Smooth muscle cell (in vitro differentiated cells): Measurements from ENCODE around the gene ALK. TPM values are rescaled to one million over a fixed set of nuclear protein-coding genes. Genes with fewer than 3 reads are reported as not detected.

Experiments used
- DNase-seq: peaks from one replicate; lab custom pipeline; 2025; ENCODE audit not compliant: unreplicated experiment; lab: John Stamatoyannopoulos, UW
- H2AFZ ChIP-seq: fragments of 200-600 bp; sonication (generic); 2 replicates; pipeline ENCODE4 v1.6.0; 2016; ENCODE audit warnings: antibody characterized with exemption, low read depth, mild to moderate bottlenecking
- H3F3A ChIP-seq: fragments of 200-600 bp; sonication (generic); 2 replicates; pipeline ENCODE4 v1.6.0; 2017; ENCODE audit warnings: antibody characterized with exemption, low read depth
- H3K27ac ChIP-seq: fragments of 200-600 bp; sonication (generic); 2 replicates; pipeline ENCODE4 v1.5.1; 2016; ENCODE audit warnings: low read depth, mild to moderate bottlenecking
- H3K27me3 ChIP-seq: fragments of 200-600 bp; sonication (generic); 2 replicates; pipeline ENCODE4 v1.6.1; 2016; ENCODE audit warnings: low read depth, mild to moderate bottlenecking
- H3K36me3 ChIP-seq: fragments of 200-600 bp; sonication (generic); 2 replicates; pipeline ENCODE4 v1.5.1; 2016; ENCODE audit warnings: low read depth
- H3K4me1 ChIP-seq: fragments of 200-600 bp; sonication (generic); 2 replicates; pipeline ENCODE4 v1.5.1; 2016; ENCODE audit warnings: low read depth
- H3K4me2 ChIP-seq: fragments of 200-600 bp; sonication (generic); 2 replicates; pipeline ENCODE4 v1.6.0; 2016; ENCODE audit warnings: mild to moderate bottlenecking
- H3K4me3 ChIP-seq: fragments of 200-600 bp; sonication (generic); 2 replicates; pipeline ENCODE4 v1.5.1; 2016; ENCODE audit warnings: mild to moderate bottlenecking
- H3K79me2 ChIP-seq: fragments of 200-600 bp; sonication (generic); 2 replicates; pipeline ENCODE4 v1.6.0; 2016; ENCODE audit warnings: low read depth, mild to moderate bottlenecking
- H3K9ac ChIP-seq: fragments of 200-600 bp; sonication (generic); 2 replicates; pipeline ENCODE4 v1.6.0; 2016; ENCODE audit warnings: low read depth
- H3K9me3 ChIP-seq: fragments of 200-600 bp; sonication (generic); replicated peaks from 2 replicates; pipeline ENCODE4 v1.5.1; 2016; ENCODE audit warnings: low read depth
- H4K20me1 ChIP-seq: fragments of 200-600 bp; sonication (generic); 2 replicates; pipeline ENCODE4 v1.6.0; 2016; ENCODE audit warnings: low read depth
- CTCF ChIP-seq: fragments of 200-600 bp; sonication (generic); IDR thresholded peaks from 2 replicates; pipeline ENCODE4 v1.5.1; 2017; ENCODE audit warnings: borderline replicate concordance, mild to moderate bottlenecking, antibody characterized with exemption; ENCODE audit not compliant: insufficient read depth, poor library complexity, severe bottlenecking
- WGBS: methylation state at CpG from one replicate; pipeline ENCODE4 v1.1.7; 2016; ENCODE audit warnings: low lambda C conversion rate; 5-methylcytosine and 5-hydroxymethylcytosine counted together
- polyA plus RNA-seq: library from polyadenylated mRNA; unstranded; fragments of >200 nt; fragmentation: Nextera tagmentation; extraction: Ambion mirVana; gene quantifications from 2 replicates; pipeline ENCODE4 v1.2.1, GENCODE V29; 2016
- total RNA-seq: library from RNA; depleted of rRNA; stranded (reverse); fragments of >200 nt; gene quantifications from 2 replicates; pipeline ENCODE4 v1.2.3, GENCODE V29; 2014

ALK gene
- total and polyA plus RNA-seq, 2 experiments from 2014 or later = 0.13 to 0.19 TPM

GRCh38 chr2:29821591-29821990 lies 99.8 kb downstream of the ALK start:
- Histone ChIP-seq H3K9me3 (no peaks in the 10 kb centered on the region), H2AFZ (no peak overlapping the region), H3K4me1 (no peaks in the 10 kb centered on the region), H4K20me1 (no peaks in the 10 kb centered on the region), H3K27me3 (peaks cover 8% of the 10 kb centered on the region), H3K9ac (no peak overlapping the region), H3K36me3 (no peaks in the 10 kb centered on the region), H3K4me2 (no peak overlapping the region), H3F3A (no peaks in the 10 kb centered on the region), H3K4me3 (no peak overlapping the region), H3K79me2 (no peaks in the 10 kb centered on the region), H3K27ac (no peak overlapping the region)
- WGBS = 82% methylated on average over 2 of the region's 2 CpGs
- no peak for TF ChIP-seq CTCF
- no peak for DNase-seq

- TF ChIP-seq CTCF = no peak
- Histone ChIP-seq H3K4me1 (no peaks in the 10 kb centered on the region), H3K36me3 (no peaks in the 10 kb centered on the region), H3F3A (no peaks in the 10 kb centered on the region), H3K4me3 (no peak overlapping the region), H3K27ac (no peak overlapping the region), H3K9ac (no peak overlapping the region), H4K20me1 (no peaks in the 10 kb centered on the region), H2AFZ (no peak overlapping the region), H3K27me3 (peaks cover 8% of the 10 kb centered on the region), H3K4me2 (no peak overlapping the region), H3K79me2 (no peaks in the 10 kb centered on the region), H3K9me3 (no peaks in the 10 kb centered on the region)
- no peak for DNase-seq
These were observed 101.8 kb downstream of the ALK start for GRCh38 chr2:29819570-29819969.

- no peaks in the 10 kb centered on the region for H3K79me2 ChIP-seq
- no peaks in the 10 kb centered on the region for H4K20me1 ChIP-seq
- WGBS = 90% methylated on average over 26 of the region's 26 CpGs
- no peak overlapping the region for H3K9ac ChIP-seq
- no peak for TF ChIP-seq CTCF
- H3K4me3 ChIP-seq = no peak overlapping the region
- no peaks in the 10 kb centered on the region for H3F3A ChIP-seq
- DNase-seq = no peak
- H3K9me3 ChIP-seq = no peaks in the 10 kb centered on the region
- H3K27ac ChIP-seq = no peak overlapping the region
- H3K27me3 ChIP-seq = peaks cover 8% of the 10 kb centered on the region
- H2AFZ ChIP-seq = no peak overlapping the region
- no peak overlapping the region for H3K4me2 ChIP-seq
- H3K4me1 ChIP-seq = no peaks in the 10 kb centered on the region
- no peaks in the 10 kb centered on the region for H3K36me3 ChIP-seq
These were observed 103.3 kb downstream of the ALK start for GRCh38 chr2:29817801-29818680.

GRCh38 chr2:29817299-29817698 lies 104.1 kb downstream of the ALK start:
- no peak for DNase-seq
- no peaks in the 10 kb centered on the region for H3K79me2 ChIP-seq
- H3K36me3 ChIP-seq = no peaks in the 10 kb centered on the region
- no peaks in the 10 kb centered on the region for H3F3A ChIP-seq
- WGBS = 90% methylated on average over 4 of the region's 4 CpGs
- no peak overlapping the region for H3K27ac ChIP-seq
- no peak overlapping the region for H3K9ac ChIP-seq
- H3K4me1 ChIP-seq = no peaks in the 10 kb centered on the region
- H3K27me3 ChIP-seq = peaks cover 8% of the 10 kb centered on the region
- no peak for TF ChIP-seq CTCF
- H3K4me3 ChIP-seq = no peak overlapping the region
- H2AFZ ChIP-seq = no peak overlapping the region
- H3K9me3 ChIP-seq = no peaks in the 10 kb centered on the region
- H3K4me2 ChIP-seq = no peak overlapping the region
- no peaks in the 10 kb centered on the region for H4K20me1 ChIP-seq
